HG02763 (cell line): ENCODE results near the gene GNG11.
A peak's percentile ranks its signal among the peaks of the same experiment; 100 is the strongest.

Experiments used
- ATAC-seq: cut with Tn5 transposase; IDR thresholded peaks from one replicate; pipeline ENCODE4 v1.9.1; 2021; ENCODE audit warnings: mild to moderate bottlenecking, moderate library complexity; ENCODE audit not compliant: unreplicated experiment

The GNG11 gene

GRCh38 chr7:93945756-93946535 lies 24.4 kb downstream of the GNG11 start:
- no peak for ATAC-seq

DNA sequence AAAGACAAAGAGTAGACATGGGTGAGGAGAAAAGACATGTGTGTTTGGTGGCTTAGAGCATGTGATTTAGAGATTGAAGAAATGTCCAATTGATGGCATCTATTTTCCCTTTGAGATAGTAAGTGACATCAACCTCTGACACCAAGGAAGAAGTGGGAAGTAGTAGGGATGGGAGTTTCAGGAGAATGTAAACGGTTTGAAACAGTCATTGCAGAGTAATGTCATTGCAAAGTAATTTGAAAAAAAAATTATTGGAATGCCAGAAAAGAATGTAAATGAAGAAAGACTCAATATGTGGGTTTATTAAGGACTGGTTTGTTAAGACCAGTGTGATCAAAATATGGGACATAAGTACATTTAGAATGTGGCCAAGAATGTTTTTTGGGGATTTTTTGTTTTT lies 26.6 kb downstream of the GNG11 start:
- no peak for ATAC-seq

- ATAC-seq: no peak
These were observed 27.3 kb downstream of the GNG11 start for GRCh38 chr7:93948873-93949272.

DNA sequence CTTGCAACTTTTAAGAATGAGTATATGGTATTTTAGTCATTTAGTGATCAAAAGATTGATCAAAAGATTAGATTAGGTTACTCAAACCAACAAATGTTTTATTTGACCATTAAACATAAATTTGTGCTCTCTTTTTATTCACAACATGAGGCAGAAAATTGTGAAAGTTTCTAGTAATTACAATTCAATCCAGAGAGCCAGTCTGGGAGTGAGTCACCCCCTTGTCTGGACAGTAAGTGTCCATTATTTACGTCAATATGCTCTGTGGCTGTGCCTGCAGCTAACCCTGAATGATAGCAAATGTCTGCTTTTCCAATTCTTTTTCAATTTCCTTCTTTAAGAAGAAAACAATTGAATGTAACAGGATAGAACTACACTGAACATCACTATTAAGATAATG lies 27.9 kb downstream of the GNG11 start:
- no peak for ATAC-seq

- peak; percentile 63 for ATAC-seq
These were observed 33.8 kb downstream of the GNG11 start for GRCh38 chr7:93955304-93955703.

GRCh38 chr7:93957767-93958166 lies 36.2 kb downstream of the GNG11 start:
- no peak for ATAC-seq

- no peak for ATAC-seq
These were observed 36.7 kb downstream of the GNG11 start for GRCh38 chr7:93958216-93958615.

GRCh38 chr7:93958651-93959050 lies 37.1 kb downstream of the GNG11 start:
- ATAC-seq: no peak

DNA sequence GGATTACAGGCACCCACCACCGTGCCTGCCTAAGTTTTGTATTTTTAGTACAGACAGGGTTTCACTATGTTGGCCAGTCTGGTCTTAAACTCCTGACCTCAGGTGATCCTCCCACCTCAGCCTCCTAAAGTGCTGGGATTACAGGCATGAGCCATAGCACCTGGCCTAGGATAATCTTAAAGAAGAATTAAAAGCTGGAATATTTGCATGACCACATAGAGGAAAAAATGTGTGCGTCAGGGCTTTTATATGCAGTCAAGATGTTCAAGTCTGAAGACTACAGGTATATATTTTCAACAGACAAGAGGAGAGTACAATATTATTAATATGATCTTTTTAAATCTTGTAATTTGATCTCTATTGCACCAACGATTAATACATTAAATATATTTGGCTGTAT lies 39.5 kb downstream of the GNG11 start:
- no peak for ATAC-seq

DNA sequence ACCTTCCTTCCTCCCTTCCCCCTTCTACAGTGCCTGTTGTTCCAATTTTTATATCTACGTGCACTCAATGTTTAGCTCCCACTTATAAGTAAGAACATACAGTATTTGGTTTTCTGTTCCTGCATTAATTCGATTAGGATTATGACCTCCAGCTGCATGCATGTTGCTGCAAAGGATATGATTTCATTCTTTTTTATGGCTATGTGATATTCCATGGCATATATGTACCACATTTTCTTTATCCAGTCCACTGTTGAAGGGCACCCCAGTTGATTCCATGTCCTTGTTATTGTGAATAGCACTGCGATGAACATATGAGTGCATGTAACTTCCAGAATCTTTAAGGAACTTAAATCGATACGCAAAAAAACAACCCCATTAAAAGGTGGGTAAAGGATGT lies 42.7 kb downstream of the GNG11 start:
- no peak for ATAC-seq

DNA sequence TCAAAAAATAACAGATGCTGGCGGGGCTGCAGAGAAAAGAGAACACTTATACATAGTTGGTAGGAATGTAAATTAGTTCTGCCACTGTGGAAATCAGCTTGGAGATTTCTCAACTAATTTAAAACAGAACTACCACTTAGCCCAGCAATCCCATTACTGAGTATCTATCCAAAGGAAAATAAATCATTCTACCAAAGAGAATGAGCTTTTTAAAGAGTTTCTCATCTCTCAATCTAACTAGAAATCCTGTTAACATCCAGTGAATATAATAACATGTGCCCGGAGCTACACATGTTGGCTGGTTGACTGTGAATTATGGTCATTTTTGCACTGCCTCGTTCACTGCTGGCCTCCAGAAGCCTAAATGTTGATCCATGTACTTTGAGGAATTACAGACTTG lies 43.3 kb downstream of the GNG11 start:
- ATAC-seq: no peak

- ATAC-seq: no peak
These were observed 47.5 kb downstream of the GNG11 start for GRCh38 chr7:93968911-93969620.

GRCh38 chr7:93972029-93972725 lies 50.6 kb downstream of the GNG11 start:
- no peak for ATAC-seq

DNA sequence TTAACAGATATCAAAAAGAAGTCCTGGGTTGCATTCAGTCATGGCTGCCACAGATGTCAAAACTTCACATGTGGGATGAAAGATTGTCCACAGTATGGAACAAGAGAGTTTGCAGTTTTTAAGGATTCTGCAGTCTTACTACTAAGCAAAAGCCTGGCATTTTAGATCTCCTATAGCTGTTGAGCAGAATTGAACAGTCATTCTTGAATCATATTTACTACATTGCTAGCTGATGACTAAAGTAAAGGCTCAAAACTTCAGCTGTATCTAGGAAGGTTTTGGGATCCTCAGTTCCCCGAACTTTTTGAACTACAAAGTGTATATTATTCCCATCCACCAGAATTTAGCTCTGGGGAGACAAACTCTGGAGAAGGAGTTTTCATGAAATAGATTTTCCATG lies 51.6 kb downstream of the GNG11 start:
- no peak for ATAC-seq

DNA sequence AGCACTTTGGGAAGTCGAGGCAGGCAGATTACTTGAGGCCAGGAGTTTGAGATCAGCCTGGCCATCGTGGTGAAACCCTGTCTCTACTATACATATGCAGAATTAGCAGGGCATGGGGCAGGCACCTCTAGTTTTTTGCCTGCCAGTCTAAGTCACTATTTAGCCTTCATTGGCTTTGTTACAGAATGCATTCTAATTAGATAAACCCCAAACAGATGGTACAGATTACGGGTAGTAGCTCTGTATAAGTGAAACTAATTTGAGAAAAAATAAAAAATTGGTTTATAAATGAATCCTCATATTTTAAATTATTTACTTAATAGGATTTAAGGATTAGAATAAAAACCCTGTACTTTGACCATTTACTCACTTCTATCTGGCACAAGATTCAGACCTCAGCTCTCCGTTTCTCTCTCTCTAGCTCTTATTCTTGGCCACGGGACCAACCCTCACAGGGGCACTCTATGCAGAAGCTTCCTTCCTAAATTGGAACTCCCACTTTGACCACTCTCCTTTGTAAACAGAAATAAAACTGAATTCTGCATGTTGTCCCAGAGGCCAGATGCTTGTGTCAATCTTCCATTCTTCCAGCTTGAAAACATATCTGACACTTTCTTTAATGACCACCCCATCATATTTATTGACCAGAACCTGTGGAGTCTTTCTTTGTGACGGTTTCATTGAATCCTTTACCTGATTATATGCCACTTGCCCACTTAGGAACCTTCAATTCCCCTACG lies 55.8 kb downstream of the GNG11 start:
- no peak for ATAC-seq
